Uterus (tissue), 2 donors: ENCODE measurements around the gene ADK.

Experiments
- POLR2A ChIP-seq, 2 donors: fragments of 450-650 bp; IDR thresholded peaks; one replicate each; pipeline ENCODE4 v1.6.1; 2016; ENCODE audit warnings: antibody characterized with exemption in 2 of 2, mild to moderate bottlenecking in 1 of 2, moderate library complexity in 1 of 2
- TF ChIP-seq, protein P1 (sequence below), 4 experiments: fragments of 200-600 bp in 2 of 4; fragments of 450-650 bp in 2 of 4; sonication (generic) in 2 of 4; IDR thresholded peaks; one replicate each; pipeline ENCODE4 v1.5.1; 2016 to 2019; ENCODE audit warnings: antibody characterized with exemption in 4 of 4, mild to moderate bottlenecking in 2 of 4, moderate library complexity in 1 of 4

DNA sequence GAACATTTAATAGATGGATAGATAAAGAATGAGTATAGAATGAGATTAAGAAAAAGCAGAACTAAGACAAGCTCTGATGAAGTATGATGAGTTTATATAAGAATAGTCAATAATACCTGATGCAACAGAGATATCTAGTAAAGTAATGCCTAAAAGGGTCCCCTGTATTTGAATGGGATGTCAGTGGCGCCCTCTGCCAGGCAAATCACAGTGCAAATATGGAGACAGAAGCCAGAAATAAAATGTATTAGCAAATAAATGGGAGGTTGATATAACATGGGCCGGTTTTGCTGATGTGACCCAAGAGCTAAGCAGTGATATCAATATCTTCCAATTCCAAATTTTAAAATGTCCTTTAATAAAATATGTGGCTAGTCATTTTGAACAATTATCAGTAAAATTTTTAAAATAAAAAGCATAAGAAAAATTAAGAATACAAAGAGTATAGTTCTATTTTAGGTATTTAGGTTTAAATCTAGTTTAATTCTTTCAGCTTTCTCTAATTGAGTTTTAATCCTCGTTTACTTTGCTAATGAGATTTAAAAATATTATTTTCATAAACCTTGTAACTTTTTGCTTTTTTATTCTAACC lies 62.6 kb downstream of the ADK start:
- TF ChIP-seq, protein P1, sequence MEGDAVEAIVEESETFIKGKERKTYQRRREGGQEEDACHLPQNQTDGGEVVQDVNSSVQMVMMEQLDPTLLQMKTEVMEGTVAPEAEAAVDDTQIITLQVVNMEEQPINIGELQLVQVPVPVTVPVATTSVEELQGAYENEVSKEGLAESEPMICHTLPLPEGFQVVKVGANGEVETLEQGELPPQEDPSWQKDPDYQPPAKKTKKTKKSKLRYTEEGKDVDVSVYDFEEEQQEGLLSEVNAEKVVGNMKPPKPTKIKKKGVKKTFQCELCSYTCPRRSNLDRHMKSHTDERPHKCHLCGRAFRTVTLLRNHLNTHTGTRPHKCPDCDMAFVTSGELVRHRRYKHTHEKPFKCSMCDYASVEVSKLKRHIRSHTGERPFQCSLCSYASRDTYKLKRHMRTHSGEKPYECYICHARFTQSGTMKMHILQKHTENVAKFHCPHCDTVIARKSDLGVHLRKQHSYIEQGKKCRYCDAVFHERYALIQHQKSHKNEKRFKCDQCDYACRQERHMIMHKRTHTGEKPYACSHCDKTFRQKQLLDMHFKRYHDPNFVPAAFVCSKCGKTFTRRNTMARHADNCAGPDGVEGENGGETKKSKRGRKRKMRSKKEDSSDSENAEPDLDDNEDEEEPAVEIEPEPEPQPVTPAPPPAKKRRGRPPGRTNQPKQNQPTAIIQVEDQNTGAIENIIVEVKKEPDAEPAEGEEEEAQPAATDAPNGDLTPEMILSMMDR (IDR thresholded peaks at IDR 0.05), result peak in 1 of 4 experiments; percentile 39
- no peak for TF ChIP-seq POLR2A (IDR thresholded peaks at IDR 0.05)
